Measurements from ENCODE around the gene CISH.

DNA sequence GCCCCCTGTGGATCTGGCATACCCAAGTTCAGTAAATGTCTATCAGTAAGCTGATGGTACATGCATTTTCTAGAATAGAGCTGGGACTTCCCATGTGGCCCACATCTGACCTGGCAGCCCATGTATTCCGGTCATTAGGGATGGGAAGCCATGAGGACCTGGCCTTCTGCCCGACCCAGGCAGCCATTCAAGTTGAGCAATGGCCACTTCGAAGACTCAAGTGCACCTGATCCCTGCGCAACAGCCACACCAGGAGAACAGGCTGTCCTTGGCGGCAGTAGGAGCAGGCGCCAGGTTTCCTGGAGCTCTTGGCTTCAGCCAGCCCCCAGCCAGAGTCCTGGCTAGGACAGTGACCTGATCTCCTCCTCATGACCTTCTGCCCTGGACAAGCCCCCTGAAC lies 27.7 kb downstream of the CISH start:
- TF ChIP-seq CTCF (conservative IDR thresholded peaks at IDR 0.05; ENCODE audit: low read depth, low read length) (no peak), EZH2 (IDR thresholded peaks at IDR 0.05; ENCODE audit: low read length, unreplicated experiment) (no peak), EZH2phosphoT487 (IDR thresholded peaks at IDR 0.05; ENCODE audit: borderline replicate concordance, low read length) (no peak)

All from PC-3 (cell line).